Measurements from ENCODE around the gene ECHDC3.

The ECHDC3 gene

DNA sequence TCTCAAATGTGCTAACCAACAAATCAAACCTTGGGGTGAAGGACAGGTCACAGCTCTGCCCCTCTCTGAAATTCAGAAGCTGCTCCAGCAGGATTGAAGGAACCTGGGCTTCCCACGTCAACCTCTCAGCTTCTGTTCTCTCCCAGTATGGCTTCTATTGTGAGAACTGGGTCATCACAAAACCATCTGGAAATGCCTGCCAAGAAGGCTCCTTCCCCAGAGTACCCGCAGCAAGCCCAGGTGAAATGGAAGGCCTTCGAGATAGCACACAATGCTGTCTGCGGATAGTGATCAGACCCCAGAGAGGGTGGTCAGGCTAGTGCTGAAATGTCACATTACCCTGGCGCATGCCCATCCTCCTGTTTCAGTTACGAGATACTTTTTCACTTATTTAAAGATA is 64.5 kb downstream of the ECHDC3 start:
- H3K4me3 ChIP-seq (ENCODE audit: low read depth in 1 of 2, low read length in 2 of 2): no peak overlapping the region
- no peaks in the 10 kb centered on the region for H3K4me1 ChIP-seq (ENCODE audit: insufficient read depth, low read length)
- no peaks in the 10 kb centered on the region for H3K9me3 ChIP-seq (ENCODE audit: low read length)
- no peak overlapping the region for H3K27ac ChIP-seq (ENCODE audit: low read depth, low read length)
- H3K27me3 ChIP-seq (ENCODE audit: control insufficient read depth in 1 of 2, insufficient read depth in 2 of 2, low read length in 2 of 2): no peaks in the 10 kb centered on the region
- no peak overlapping the region for H3K9ac ChIP-seq (ENCODE audit: low read length)
- H3K36me3 ChIP-seq (ENCODE audit: insufficient read depth, low read length): no peaks in the 10 kb centered on the region

DNA sequence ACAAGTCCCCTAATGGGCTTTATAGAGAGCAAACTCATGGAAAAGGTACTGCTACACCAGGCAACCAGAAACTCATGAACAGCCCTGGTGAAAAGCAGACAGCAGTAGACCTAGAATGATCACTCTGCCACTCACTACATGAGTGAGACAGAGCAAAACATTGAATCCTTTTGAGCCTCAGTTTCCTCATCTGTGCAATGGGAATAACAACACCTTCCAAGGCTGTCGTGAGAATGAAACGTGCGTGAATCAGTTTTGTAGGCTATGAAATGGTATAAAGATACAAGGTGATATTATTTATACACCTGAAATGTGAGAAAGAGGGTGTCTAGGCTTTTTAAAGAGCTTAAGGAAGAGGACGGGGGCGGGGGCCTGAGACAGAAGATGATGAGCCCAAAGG is 66.6 kb downstream of the ECHDC3 start:
- Histone ChIP-seq H3K9ac (ENCODE audit: low read length) (no peak overlapping the region), H3K27me3 (ENCODE audit: control insufficient read depth in 1 of 2, insufficient read depth in 2 of 2, low read length in 2 of 2) (no peaks in the 10 kb centered on the region)

DNA sequence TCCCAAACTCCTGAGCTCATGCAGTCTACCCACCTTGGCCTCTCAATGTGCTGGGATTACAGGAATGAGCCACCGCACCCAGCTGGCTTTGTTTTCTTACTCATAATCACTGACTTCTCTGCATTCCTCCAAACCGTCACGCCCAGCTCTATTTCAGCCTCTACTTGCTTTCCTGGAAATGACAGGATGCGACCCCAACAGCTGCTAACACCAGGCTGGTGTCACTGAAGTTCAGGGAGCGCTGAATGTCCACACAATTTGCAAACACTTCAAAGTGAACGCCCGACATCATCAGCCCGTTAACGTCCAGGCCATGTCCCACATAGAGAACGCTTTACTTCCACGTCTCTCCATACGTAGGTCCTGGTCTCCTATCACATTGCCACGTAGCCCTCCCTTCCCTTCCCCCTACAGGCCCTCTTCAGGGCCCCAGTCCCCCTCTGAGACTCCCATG is 68.2 kb downstream of the ECHDC3 start:
- H3K9ac ChIP-seq (ENCODE audit: low read length): no peak overlapping the region
- H3K4me1 ChIP-seq (ENCODE audit: insufficient read depth, low read length): no peaks in the 10 kb centered on the region
- no peak overlapping the region for H3K27ac ChIP-seq (ENCODE audit: low read depth, low read length)
- no peak overlapping the region for H3K4me3 ChIP-seq (ENCODE audit: low read depth in 1 of 2, low read length in 2 of 2)
- H3K27me3 ChIP-seq (ENCODE audit: control insufficient read depth in 1 of 2, insufficient read depth in 2 of 2, low read length in 2 of 2): no peaks in the 10 kb centered on the region
- no peaks in the 10 kb centered on the region for H3K9me3 ChIP-seq (ENCODE audit: low read length)
- H3K36me3 ChIP-seq (ENCODE audit: insufficient read depth, low read length): no peaks in the 10 kb centered on the region

More for the DNA sequence above, 66.6 kb downstream of the ECHDC3 start:
- no peak overlapping the region for H3K4me3 ChIP-seq (ENCODE audit: low read depth in 1 of 2, low read length in 2 of 2)
- H3K4me1 ChIP-seq (ENCODE audit: insufficient read depth, low read length): no peaks in the 10 kb centered on the region
- H3K36me3 ChIP-seq (ENCODE audit: insufficient read depth, low read length): no peaks in the 10 kb centered on the region
- H3K27ac ChIP-seq (ENCODE audit: low read depth, low read length): no peak overlapping the region
- H3K9me3 ChIP-seq (ENCODE audit: low read length): no peaks in the 10 kb centered on the region

DNA sequence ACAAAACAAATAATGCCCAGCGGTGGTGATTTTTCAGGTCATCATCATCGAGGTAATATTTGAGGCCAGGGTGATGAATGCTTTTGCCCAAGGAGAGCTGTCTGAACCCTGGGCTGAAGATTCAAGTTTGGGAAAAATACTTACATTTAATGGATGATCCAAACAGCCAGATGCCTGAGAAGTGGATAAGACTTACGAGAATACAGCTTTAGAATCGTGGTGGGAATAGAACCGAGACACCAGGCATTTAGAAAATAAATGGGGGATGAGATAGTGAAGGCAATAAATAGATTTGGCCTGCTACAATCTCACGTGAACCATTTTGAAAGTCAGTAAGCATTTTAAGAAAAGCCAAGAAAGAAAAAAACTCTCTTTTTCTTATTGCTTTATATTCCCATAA is 68.8 kb downstream of the ECHDC3 start:
- no peaks in the 10 kb centered on the region for H3K9me3 ChIP-seq (ENCODE audit: low read length)
- H3K36me3 ChIP-seq (ENCODE audit: insufficient read depth, low read length): no peaks in the 10 kb centered on the region
- no peak overlapping the region for H3K9ac ChIP-seq (ENCODE audit: low read length)
- H3K4me3 ChIP-seq (ENCODE audit: low read depth in 1 of 2, low read length in 2 of 2): no peak overlapping the region
- H3K27me3 ChIP-seq (ENCODE audit: control insufficient read depth in 1 of 2, insufficient read depth in 2 of 2, low read length in 2 of 2): no peaks in the 10 kb centered on the region
- no peaks in the 10 kb centered on the region for H3K4me1 ChIP-seq (ENCODE audit: insufficient read depth, low read length)
- no peak overlapping the region for H3K27ac ChIP-seq (ENCODE audit: low read depth, low read length)

DNA sequence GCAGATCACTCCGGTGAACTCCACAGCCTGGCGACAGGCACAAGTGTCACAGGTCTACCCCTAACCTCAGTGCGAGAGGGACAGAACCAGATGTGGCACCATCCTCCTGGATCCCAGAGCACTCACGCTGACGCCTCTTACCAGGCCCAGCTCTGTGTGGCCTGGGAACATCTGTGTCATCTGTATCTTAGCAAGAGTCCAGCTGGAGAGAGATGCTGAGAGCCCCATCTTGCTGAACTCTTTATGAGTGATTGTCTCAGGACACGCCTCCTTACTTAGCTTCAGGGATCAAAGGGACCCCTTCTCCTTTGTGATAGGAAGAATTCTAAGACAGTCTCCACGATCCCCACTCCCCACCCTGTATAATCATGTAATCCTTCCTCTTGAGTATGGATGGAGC is 71.0 kb downstream of the ECHDC3 start:
- Histone ChIP-seq H3K4me3 (ENCODE audit: low read depth in 1 of 2, low read length in 2 of 2) (no peak overlapping the region), H3K36me3 (ENCODE audit: insufficient read depth, low read length) (no peaks in the 10 kb centered on the region), H3K27me3 (ENCODE audit: control insufficient read depth in 1 of 2, insufficient read depth in 2 of 2, low read length in 2 of 2) (no peaks in the 10 kb centered on the region), H3K9ac (ENCODE audit: low read length) (no peak overlapping the region), H3K4me1 (ENCODE audit: insufficient read depth, low read length) (no peaks in the 10 kb centered on the region), H3K9me3 (ENCODE audit: low read length) (no peaks in the 10 kb centered on the region), H3K27ac (ENCODE audit: low read depth, low read length) (no peak overlapping the region)

All from muscle layer of colon (tissue), 2 donors.